GM12878 (cell line): Measurements from ENCODE around the gene ITGA8. TPM values are rescaled to one million over a fixed set of nuclear protein-coding genes. Genes with fewer than 3 reads are reported as not detected.

ENCODE experiments used
- ATAC-seq: fragments of 200-7000 bp; cut with Tn5 transposase; 3 replicates; pipeline ENCODE4 v1.9.1; 2020; ENCODE audit warnings: mild to moderate bottlenecking, moderate library complexity
- BruUV-seq: library from RNA; stranded (reverse); fragments of 400-500 nt; replicated peaks from 2 replicates; lab custom pipeline; 2021; lab: Mats Ljungman, UMichigan
- CTCF ChIA-PET: fragments of 300-600 bp; sonication (Branson Sonifier 250); formaldehyde crosslinking; extraction: SDS; loops from one replicate; lab custom pipeline; 2021; ENCODE audit warnings: inconsistent platforms; lab: Yijun Ruan, JAX
- POLR2A ChIA-PET: fragments of 350-600 bp; formaldehyde crosslinking; extraction: SDS; loops from one replicate; lab custom pipeline; 2021; ENCODE audit warnings: inconsistent platforms; lab: Charles Lee
- RAD21 ChIA-PET: fragments of 300-600 bp; sonication (Branson Sonifier 250); formaldehyde crosslinking; loops from one replicate; lab custom pipeline; 2023; ENCODE audit warnings: antibody characterized with exemption; ENCODE audit not compliant: unreplicated experiment; lab: Charles Lee
- SMC1A ChIA-PET: fragments of 300-600 bp; sonication (Branson Sonifier 250); formaldehyde crosslinking; loops from one replicate; lab custom pipeline; 2023; ENCODE audit not compliant: unreplicated experiment, uncharacterized antibody; lab: Charles Lee
- DNase-seq: peaks from one replicate; pipeline ENCODE4 v3.0.0-alpha.2; 2011; ENCODE audit warnings: low read depth, low spot score
- FAIRE-seq: peaks from 3 replicates; lab custom pipeline; 2011; peaks lifted over from hg19 to GRCh38; lab: Jason Lieb, UNC
- H2AFZ ChIP-seq: 2 replicates; pipeline ENCODE4 v1.6.0; 2011; ENCODE audit warnings: low read depth, low read length, control low read depth; ENCODE audit not compliant: control insufficient read depth
- H3K27ac ChIP-seq: 2 replicates; pipeline ENCODE4 v1.5.1; 2011; ENCODE audit warnings: control low read depth; ENCODE audit not compliant: control insufficient read depth, insufficient read depth
- H3K27me3 ChIP-seq, 2 experiments: replicated peaks in 1 of 2; 2 replicates each; pipeline versions ENCODE4 v1.6.0 to v1.6.1; 2011; ENCODE audit warnings: low read length in 1 of 2; ENCODE audit not compliant: control insufficient read depth in 2 of 2, insufficient read depth in 2 of 2
- H3K36me3 ChIP-seq, 2 experiments: 2 replicates each; pipeline ENCODE4 v1.5.1; 2011; ENCODE audit warnings: low read length in 1 of 2; ENCODE audit not compliant: control insufficient read depth in 2 of 2, insufficient read depth in 2 of 2
- H3K4me1 ChIP-seq: 2 replicates; pipeline ENCODE4 v1.6.1; 2011; ENCODE audit warnings: mild to moderate bottlenecking, low read length, moderate library complexity, mixed read lengths; ENCODE audit not compliant: control insufficient read depth, insufficient read depth
- H3K4me2 ChIP-seq: 2 replicates; pipeline ENCODE4 v1.6.0; 2011; ENCODE audit warnings: control low read depth; ENCODE audit not compliant: control insufficient read depth, insufficient read depth
- H3K4me3 ChIP-seq: fragments of 200-600 bp; sonication (generic); 2 replicates; pipeline ENCODE4 v1.5.1; 2016
- H3K79me2 ChIP-seq: 2 replicates; pipeline ENCODE4 v1.6.0; 2011; ENCODE audit warnings: low read length; ENCODE audit not compliant: control insufficient read depth, insufficient read depth
- H3K9ac ChIP-seq: 2 replicates; pipeline ENCODE4 v1.8.0; 2011; ENCODE audit warnings: low read length, control low read depth, mixed read lengths; ENCODE audit not compliant: control insufficient read depth, insufficient read depth
- H3K9me3 ChIP-seq: replicated peaks from 3 replicates; pipeline ENCODE4 v1.5.1; 2011; ENCODE audit warnings: mild to moderate bottlenecking, low read length; ENCODE audit not compliant: control insufficient read depth, insufficient read depth
- H4K20me1 ChIP-seq: 2 replicates; pipeline ENCODE4 v1.6.0; 2011; ENCODE audit not compliant: control insufficient read depth, insufficient read depth
- BMI1 ChIP-seq: fragments of 450-650 bp; IDR thresholded peaks from 2 replicates; pipeline ENCODE4 v1.6.1; 2016; ENCODE audit warnings: mild to moderate bottlenecking, moderate library complexity, borderline replicate concordance
- CEBPZ ChIP-seq: fragments of 150-350 bp; IDR thresholded peaks from 2 replicates; pipeline ENCODE4 v1.6.1; 2016; ENCODE audit warnings: low read depth, low read length
- MEF2B ChIP-seq: fragments of 450-650 bp; IDR thresholded peaks from 2 replicates; pipeline ENCODE4 v1.6.1; 2018; ENCODE audit warnings: mild to moderate bottlenecking, moderate library complexity; ENCODE audit not compliant: partially characterized antibody, poor library complexity, severe bottlenecking
- MYC ChIP-seq: IDR thresholded peaks from 2 replicates; pipeline ENCODE4 v1.6.1; 2011; ENCODE audit warnings: mild to moderate bottlenecking, low read length, moderate library complexity, inconsistent platforms; ENCODE audit not compliant: insufficient read depth, insufficient replicate concordance, insufficient read length, severe bottlenecking
- ZBED1 ChIP-seq: IDR thresholded peaks from 2 replicates; pipeline ENCODE4 v1.6.1; 2016; ENCODE audit warnings: borderline replicate concordance
- WGBS: methylation state at CpG from one replicate; pipeline ENCODE4 v1.1.6; 2016; ENCODE audit warnings: low lambda C conversion rate; ENCODE audit not compliant: insufficient replicate concordance, insufficient coverage; ENCODE audit errors: missing lambda C conversion rate; 5-methylcytosine and 5-hydroxymethylcytosine counted together
- in situ Hi-C: fragments of 300-500 bp; cut with MboI; formaldehyde crosslinking; loops from 9 replicates; pipeline ENCODE4 v1.14.3; 2018; ENCODE audit warnings: mixed read lengths
- intact Hi-C: fragments of 100-400 bp; cut with micrococcal nuclease; formaldehyde crosslinking; loops from one replicate; pipeline ENCODE4 v1.14.2; 2022; ENCODE audit not compliant: unreplicated experiment
- polyA plus RNA-seq, 11 experiments: library from polyadenylated mRNA; depleted of rRNA in 4 of 11; unstranded in 6 of 11; stranded (reverse) in 5 of 11; fragments of >200 nt; fragmentation: Nextera tagmentation in 4 of 11; fragmentation: Illumina TruSeq in 1 of 11; extraction: Ambion mirVana in 4 of 11; extraction: Trizol in 1 of 11; gene quantifications; 1 replicate in 1 of 11; 2 replicates in 10 of 11; pipeline versions ENCODE4 v1.2.1 to v1.2.3, GENCODE V29; 2011 to 2016; ENCODE audit warnings: inconsistent platforms in 2 of 11, missing spikeins in 2 of 11, low read depth in 1 of 11
- total RNA-seq, 4 experiments: library from RNA; depleted of rRNA in 3 of 4; stranded (reverse); fragments of >200 nt in 3 of 4; fragmentation: Illumina TruSeq in 1 of 4; extraction: Trizol in 1 of 4; gene quantifications; 2 replicates each; pipeline versions ENCODE4 v1.2.1 to v1.2.3, GENCODE V29; 2013 to 2021
- TF ChIP-seq, protein P1 (sequence below): fragments of 450-650 bp; IDR thresholded peaks from 2 replicates; pipeline ENCODE4 v1.6.1; 2017; ENCODE audit warnings: mild to moderate bottlenecking, moderate library complexity
- TF ChIP-seq, protein P2 (sequence below): fragments of 150-350 bp; IDR thresholded peaks from 2 replicates; pipeline ENCODE4 v1.6.1; 2014; ENCODE audit warnings: mild to moderate bottlenecking, low read depth, low read length
- TF ChIP-seq, protein P3 (sequence below): fragments of 450-650 bp; IDR thresholded peaks from 2 replicates; pipeline ENCODE4 v1.6.1; 2016; ENCODE audit warnings: mild to moderate bottlenecking, moderate library complexity, borderline replicate concordance

ITGA8 gene
- total and polyA plus RNA-seq, 10 of the 15 experiments (the other 5 are each of a cell fraction or from before 2014, with no cell fraction given): 0.03 TPM; not detected in 9

DNA sequence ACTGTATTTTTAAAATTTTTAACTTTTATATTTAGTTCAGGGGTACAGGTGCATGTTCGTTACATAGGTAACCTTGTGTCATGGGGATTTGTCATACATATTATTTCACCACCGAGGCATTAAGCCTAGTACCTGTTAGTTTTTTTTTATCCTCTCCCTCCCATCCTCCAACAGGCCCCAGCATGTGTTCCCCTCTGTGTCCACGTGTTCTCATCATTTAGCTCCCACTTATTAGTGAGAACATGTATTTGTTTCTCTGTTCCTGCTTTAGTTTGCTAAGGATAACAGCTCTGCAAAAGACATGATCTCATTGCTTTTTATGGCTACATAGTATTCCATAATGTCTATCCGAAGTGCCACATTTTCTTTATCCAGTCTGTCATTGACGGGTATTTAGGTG, 22.4 kb upstream of the ITGA8 start:
- Histone ChIP-seq H3K36me3 (no peaks in the 10 kb centered on the region), H3K27ac (no peak overlapping the region), H3K27me3 (no peaks in the 10 kb centered on the region), H3K9ac (no peak overlapping the region), H3K4me2 (no peak overlapping the region), H2AFZ (no peak overlapping the region), H3K9me3 (no peaks in the 10 kb centered on the region), H4K20me1 (no peaks in the 10 kb centered on the region), H3K79me2 (no peaks in the 10 kb centered on the region), H3K4me3 (no peak overlapping the region), H3K4me1 (no peaks in the 10 kb centered on the region)
- DNase-seq: no peak
- FAIRE-seq: no peak
- 15% methylated on average over 5 of the region's 5 CpGs for WGBS
- SMC1A ChIA-PET: interaction anchor here (1.8 kb wide), 1 partner anchor 308 kb away, joined by 5 read pairs; no protein-coding TSS in a partner anchor
- POLR2A ChIA-PET: no interaction called here
- ATAC-seq: no peak
- CTCF ChIA-PET: interaction anchor here (1.1 kb wide), 1 partner anchor 157 kb away, joined by 5 read pairs; no protein-coding TSS in a partner anchor
- intact Hi-C loops: loop anchor here (5.0 kb wide), 2 partner anchors 90 to 310 kb away; no protein-coding TSS in a partner anchor
- no TSS peak for BruUV-seq
- RAD21 ChIA-PET: no interaction called here
- in situ Hi-C loops: no loop called here
- TF ChIP-seq, protein P1, sequence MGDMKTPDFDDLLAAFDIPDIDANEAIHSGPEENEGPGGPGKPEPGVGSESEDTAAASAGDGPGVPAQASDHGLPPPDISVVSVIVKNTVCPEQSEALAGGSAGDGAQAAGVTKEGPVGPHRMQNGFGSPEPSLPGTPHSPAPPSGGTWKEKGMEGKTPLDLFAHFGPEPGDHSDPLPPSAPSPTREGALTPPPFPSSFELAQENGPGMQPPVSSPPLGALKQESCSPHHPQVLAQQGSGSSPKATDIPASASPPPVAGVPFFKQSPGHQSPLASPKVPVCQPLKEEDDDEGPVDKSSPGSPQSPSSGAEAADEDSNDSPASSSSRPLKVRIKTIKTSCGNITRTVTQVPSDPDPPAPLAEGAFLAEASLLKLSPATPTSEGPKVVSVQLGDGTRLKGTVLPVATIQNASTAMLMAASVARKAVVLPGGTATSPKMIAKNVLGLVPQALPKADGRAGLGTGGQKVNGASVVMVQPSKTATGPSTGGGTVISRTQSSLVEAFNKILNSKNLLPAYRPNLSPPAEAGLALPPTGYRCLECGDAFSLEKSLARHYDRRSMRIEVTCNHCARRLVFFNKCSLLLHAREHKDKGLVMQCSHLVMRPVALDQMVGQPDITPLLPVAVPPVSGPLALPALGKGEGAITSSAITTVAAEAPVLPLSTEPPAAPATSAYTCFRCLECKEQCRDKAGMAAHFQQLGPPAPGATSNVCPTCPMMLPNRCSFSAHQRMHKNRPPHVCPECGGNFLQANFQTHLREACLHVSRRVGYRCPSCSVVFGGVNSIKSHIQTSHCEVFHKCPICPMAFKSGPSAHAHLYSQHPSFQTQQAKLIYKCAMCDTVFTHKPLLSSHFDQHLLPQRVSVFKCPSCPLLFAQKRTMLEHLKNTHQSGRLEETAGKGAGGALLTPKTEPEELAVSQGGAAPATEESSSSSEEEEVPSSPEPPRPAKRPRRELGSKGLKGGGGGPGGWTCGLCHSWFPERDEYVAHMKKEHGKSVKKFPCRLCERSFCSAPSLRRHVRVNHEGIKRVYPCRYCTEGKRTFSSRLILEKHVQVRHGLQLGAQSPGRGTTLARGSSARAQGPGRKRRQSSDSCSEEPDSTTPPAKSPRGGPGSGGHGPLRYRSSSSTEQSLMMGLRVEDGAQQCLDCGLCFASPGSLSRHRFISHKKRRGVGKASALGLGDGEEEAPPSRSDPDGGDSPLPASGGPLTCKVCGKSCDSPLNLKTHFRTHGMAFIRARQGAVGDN: no peak
- TF ChIP-seq BMI1: no peak
- TF ChIP-seq, protein P2, sequence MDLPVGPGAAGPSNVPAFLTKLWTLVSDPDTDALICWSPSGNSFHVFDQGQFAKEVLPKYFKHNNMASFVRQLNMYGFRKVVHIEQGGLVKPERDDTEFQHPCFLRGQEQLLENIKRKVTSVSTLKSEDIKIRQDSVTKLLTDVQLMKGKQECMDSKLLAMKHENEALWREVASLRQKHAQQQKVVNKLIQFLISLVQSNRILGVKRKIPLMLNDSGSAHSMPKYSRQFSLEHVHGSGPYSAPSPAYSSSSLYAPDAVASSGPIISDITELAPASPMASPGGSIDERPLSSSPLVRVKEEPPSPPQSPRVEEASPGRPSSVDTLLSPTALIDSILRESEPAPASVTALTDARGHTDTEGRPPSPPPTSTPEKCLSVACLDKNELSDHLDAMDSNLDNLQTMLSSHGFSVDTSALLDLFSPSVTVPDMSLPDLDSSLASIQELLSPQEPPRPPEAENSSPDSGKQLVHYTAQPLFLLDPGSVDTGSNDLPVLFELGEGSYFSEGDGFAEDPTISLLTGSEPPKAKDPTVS: no peak
- no peak for TF ChIP-seq ZBED1
- TF ChIP-seq MEF2B: no peak
- no peak for TF ChIP-seq MYC
- TF ChIP-seq, protein P3, sequence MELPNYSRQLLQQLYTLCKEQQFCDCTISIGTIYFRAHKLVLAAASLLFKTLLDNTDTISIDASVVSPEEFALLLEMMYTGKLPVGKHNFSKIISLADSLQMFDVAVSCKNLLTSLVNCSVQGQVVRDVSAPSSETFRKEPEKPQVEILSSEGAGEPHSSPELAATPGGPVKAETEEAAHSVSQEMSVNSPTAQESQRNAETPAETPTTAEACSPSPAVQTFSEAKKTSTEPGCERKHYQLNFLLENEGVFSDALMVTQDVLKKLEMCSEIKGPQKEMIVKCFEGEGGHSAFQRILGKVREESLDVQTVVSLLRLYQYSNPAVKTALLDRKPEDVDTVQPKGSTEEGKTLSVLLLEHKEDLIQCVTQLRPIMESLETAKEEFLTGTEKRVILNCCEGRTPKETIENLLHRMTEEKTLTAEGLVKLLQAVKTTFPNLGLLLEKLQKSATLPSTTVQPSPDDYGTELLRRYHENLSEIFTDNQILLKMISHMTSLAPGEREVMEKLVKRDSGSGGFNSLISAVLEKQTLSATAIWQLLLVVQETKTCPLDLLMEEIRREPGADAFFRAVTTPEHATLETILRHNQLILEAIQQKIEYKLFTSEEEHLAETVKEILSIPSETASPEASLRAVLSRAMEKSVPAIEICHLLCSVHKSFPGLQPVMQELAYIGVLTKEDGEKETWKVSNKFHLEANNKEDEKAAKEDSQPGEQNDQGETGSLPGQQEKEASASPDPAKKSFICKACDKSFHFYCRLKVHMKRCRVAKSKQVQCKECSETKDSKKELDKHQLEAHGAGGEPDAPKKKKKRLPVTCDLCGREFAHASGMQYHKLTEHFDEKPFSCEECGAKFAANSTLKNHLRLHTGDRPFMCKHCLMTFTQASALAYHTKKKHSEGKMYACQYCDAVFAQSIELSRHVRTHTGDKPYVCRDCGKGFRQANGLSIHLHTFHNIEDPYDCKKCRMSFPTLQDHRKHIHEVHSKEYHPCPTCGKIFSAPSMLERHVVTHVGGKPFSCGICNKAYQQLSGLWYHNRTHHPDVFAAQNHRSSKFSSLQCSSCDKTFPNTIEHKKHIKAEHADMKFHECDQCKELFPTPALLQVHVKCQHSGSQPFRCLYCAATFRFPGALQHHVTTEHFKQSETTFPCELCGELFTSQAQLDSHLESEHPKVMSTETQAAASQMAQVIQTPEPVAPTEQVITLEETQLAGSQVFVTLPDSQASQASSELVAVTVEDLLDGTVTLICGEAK: no peak
- TF ChIP-seq CEBPZ: no peak
